Measurements from ENCODE around the gene CDCA4.
"Not testable (repeated sequence)": the region's sequence is repeated elsewhere in the genome, so short reads cannot be mapped to it uniquely, and the experiment has no call there.

CDCA4 gene

GRCh38 chr14:105030836-105031396 lies 10.0 kb upstream of the CDCA4 start:
- no peak for DNase-seq

- no peak for DNase-seq
Measured at GRCh38 chr14:105030194-105030593, 9.3 kb upstream of the CDCA4 start.

- no peak for DNase-seq
Measured at GRCh38 chr14:105029402-105029801, 8.5 kb upstream of the CDCA4 start.

- DNase-seq, result no peak
Measured at GRCh38 chr14:105028251-105028927, 7.5 kb upstream of the CDCA4 start.

- DNase-seq, result not testable (repeated sequence)
Measured at GRCh38 chr14:105027718-105028117, 6.8 kb upstream of the CDCA4 start.

- DNase-seq, result no peak
Measured at GRCh38 chr14:105026802-105027563, 6.1 kb upstream of the CDCA4 start.

GRCh38 chr14:105026033-105026785 lies 5.3 kb upstream of the CDCA4 start:
- no peak for DNase-seq

- DNase-seq, result no peak
Measured at GRCh38 chr14:105025429-105025828, 4.5 kb upstream of the CDCA4 start.

- DNase-seq, result no peak
Measured at GRCh38 chr14:105023791-105024480, 3.1 kb upstream of the CDCA4 start.

- no peak for DNase-seq
Measured at GRCh38 chr14:105023144-105023543, 2.3 kb upstream of the CDCA4 start.

GRCh38 chr14:105022276-105022670 lies 1.4 kb upstream of the CDCA4 start:
- peak; percentile 5 for DNase-seq

- DNase-seq, result peak; percentile 67
Measured at GRCh38 chr14:105021656-105022275, 883 bp upstream of the CDCA4 start.

- peak; percentile 40 for DNase-seq
Measured at GRCh38 chr14:105019861-105020814, 745 bp downstream of the CDCA4 start.

- no peak for DNase-seq
Measured at GRCh38 chr14:105018414-105018813, 2.5 kb downstream of the CDCA4 start.

- no peak for DNase-seq
Measured at GRCh38 chr14:105015905-105016304, 5.0 kb downstream of the CDCA4 start.

- DNase-seq, result no peak
Measured at GRCh38 chr14:105015242-105015641, 5.6 kb downstream of the CDCA4 start.

- no peak for DNase-seq
Measured at GRCh38 chr14:105014631-105015030, 6.3 kb downstream of the CDCA4 start.

GRCh38 chr14:105014032-105014431 lies 6.9 kb downstream of the CDCA4 start:
- no peak for DNase-seq

GRCh38 chr14:105013150-105013785 lies 7.6 kb downstream of the CDCA4 start:
- no peak for DNase-seq

- no peak for DNase-seq
Measured at GRCh38 chr14:105012171-105012985, 8.5 kb downstream of the CDCA4 start.
